Stimulated activated CD8-positive, alpha-beta memory T cell treated with anti-CD3 and anti-CD28 coated beads, Interleukin-12 subunit alpha, Interleukin-12 subunit beta, amount 100 ng/mL, for 24 hours (primary cell): ENCODE results near the gene AGPAT1.
A peak's percentile ranks its signal among the peaks of the same experiment; 100 is the strongest.
"Not testable (repeated sequence)": the region's sequence is repeated elsewhere in the genome, so short reads cannot be mapped to it uniquely, and the experiment has no call there.

Source experiments
- DNase-seq: peaks from one replicate; pipeline ENCODE4 v3.0.0-alpha.2; 2020; ENCODE audit errors: extremely low read depth

Gene AGPAT1

DNA sequence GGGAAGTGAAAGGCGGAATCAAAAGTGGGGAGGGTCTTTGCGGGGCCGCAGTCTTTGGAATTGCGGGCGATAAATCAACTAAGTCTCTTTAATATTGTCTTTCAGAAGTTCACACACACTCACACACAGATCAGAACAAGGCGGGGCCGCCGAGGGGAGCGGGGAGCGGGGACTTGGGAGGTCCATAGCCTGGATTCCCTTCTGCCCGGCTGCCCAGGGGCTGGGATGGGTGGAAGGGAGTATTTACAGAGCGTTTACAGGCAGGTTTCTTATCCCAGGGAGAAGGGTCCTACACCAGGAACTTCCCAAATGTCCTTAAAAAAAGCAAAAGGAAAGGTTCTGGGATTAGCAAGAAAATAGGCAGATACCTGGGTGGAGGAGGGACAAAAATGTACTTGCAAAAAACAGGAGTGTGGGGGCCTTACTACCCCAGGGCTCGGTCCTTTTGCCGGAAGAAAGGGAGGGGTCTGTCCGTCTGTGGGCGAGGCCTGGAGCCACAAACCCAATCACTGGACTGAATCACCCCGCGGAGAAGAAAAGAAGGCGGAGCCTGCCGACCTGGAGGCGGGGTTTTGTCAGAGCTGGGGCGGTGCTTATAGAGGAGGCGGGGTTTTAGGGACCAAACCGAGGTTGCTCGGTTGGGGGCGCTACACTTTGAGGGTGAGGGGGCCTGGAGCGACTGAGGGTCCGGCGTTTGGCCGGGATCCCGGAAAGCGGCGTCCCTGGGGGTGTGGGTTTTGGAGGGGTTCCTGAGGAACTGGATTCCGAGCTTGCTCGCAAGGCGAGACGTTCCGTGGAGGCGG is 27.4 kb downstream of the AGPAT1 start:
- no peak for DNase-seq

DNA sequence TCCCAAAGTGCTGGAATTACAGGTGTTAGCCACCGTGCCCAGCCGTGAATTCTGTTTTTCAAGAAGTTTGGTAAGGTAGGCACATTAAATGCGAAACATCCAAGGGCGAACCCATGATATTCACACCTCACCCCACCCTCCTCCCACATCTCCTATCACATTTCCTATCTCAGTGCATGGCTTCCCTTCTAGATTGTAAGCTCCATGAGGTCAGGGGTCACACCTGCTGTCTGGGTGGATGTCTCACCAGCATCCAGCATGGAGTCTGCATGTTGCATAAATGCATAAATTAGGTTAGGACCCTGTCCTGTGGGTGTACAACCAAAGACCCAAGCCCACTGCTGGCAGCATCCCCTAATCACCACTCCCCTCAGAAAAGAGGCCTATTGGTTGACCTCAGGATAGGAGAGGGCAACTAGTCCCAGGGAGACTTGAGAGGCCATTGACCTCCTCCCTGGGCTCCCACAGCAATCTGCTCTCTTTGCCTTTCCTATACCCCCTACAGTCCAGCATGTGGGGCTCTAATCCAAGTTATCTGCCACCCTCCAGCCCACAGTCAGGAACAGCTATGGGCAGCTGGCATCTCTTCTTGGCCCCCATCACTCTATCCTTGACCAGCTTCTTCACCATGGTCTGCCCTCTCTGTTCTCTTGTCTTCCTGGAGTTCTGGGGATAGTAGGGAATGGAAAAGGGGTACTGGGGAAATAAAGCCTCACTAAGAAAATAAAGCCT is 28.3 kb downstream of the AGPAT1 start:
- no peak for DNase-seq

DNA sequence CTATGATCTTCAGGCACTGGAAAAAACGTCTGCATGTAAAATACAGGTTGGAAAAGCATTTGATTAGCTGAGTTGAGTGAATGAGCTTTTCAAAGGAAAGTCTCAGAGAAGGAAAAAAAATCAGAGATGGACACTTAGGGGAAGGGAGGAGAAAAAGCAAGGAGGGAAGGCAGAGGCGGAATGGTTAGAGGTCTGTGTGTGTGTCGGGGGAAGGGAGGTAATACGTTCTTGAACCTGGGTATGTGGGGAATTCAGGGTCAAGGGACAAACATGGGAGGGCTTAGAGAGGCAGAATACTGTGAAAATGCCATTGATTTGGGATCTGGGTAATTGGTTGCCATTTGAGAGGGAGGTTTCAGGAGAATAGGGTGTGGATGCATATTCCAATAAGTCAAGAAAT is 29.2 kb downstream of the AGPAT1 start:
- no peak for DNase-seq

DNA sequence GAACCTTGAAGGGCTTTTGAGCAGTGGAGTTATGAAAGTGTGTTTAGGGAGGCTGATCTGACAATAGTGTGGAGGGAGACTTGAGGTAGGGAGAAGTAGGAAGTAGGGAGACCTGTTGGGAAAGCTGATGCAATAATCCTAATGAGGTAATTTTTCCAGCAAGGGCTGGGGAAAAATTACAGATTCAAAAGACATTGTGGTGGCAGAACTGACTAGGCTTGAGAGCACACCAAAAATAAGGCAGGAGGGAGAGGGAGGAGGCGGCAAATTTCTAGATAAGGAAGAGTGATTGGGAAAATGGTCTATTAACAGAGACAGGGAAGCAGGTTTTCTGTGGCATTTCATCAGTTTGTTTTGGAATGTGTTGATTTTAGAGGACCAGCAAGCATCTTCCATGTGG is 29.6 kb downstream of the AGPAT1 start:
- DNase-seq = no peak

DNA sequence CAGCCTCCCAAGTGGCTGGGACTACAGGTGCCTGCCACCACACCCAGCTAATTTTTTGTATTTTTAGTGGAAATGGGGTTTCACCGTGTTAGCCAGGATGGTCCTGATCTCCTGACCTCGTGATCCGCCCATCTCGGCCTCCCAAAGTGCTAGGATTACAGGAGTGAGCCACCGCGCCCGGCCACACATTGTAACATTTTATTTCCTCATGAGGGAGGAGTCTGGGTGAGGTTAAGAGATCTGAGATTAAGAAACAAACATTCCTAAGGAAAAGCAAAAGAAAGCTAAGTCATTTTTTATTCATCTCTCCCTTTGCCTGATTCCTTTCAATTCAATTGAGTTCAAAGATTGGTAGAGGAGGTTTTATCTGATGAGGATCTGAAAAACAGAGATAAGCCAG is 31.6 kb downstream of the AGPAT1 start:
- DNase-seq = not testable (repeated sequence)

DNA sequence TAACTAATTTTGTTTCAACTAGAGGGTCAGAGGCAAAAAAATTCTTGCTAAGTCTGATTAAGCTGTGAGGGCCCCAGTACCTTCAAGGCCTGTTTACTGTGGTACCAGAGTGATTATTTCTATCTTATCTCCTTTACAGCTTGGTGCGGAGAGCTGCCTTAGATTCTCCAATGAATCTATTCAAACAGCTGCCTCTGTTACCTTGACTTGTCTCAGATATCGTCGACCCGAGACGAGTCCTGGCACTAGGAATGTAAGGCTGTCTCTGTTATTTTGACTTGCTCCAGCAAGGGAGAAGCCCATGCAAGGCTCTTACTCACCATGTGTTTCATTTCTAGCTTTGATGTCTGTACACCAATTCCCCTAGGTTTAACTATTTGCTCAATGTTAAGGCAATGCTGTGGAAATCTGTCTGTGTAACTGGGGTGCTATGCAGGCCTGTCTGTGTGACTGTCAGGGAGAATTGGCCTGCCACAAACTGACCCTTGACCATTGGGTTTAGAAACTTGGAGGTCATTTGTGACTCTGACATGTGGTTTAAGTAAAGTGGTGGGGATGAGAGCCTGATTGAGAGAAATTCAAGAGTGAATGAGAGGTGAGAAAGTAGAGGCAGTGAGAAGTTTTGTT is 35.4 kb downstream of the AGPAT1 start:
- no peak for DNase-seq

DNA sequence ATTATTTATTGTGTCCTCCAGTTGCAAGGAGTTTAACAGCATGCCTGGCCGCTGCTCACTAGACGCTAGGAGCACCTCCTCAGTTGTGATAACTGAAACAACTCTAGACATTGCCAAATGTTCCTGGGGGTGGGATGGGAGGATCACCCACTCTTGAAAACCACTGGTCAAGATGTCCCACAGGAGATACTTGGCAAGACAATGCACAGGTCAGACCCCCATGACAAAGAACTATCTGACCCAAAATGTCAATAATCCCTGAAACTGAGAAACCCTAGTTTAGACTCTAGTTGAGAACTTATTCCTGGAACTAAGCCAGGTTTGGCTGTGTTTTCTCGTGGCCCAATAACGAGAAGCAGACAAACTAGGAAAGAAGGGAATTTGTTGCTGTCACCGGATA is 36.3 kb downstream of the AGPAT1 start:
- no peak for DNase-seq

DNA sequence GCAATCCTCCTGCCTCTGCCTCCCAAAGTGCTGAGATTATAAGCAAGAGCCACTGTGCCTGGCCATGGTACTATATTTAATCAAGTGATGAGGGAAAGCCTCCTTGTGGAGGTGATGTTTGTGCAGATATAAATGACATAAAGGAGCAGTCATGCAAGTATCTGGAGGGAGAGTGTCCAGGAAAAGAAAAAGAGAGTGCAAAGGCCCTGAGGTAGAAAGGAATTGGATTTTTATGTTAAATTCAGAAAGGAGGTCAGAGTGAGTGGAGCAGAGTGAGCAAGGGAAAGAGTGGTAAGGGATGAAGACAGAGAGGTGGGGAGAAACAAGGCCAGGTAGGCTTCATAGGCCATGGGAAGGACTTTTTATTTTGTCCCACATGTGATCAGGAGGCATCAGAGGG is 38.4 kb downstream of the AGPAT1 start:
- no peak for DNase-seq

DNA sequence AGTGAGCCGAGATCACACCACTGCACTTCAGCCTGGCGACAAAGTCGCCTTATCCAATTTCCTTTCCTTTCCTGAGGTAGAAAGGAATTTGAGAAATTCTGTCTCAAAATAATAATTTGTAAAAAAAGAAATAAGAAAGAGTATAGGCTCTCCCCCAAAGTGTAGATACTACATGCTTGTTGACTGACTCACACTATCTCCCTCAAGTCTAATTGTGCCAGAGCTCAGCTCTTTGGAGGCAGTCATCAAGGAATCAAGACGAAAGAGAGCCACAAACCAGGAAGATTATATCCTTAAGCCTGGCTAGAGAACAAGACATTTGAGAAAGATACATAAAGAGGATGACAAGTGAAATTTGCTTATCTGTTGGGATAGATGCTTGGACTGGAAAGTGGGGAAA is 42.1 kb downstream of the AGPAT1 start:
- no peak for DNase-seq

DNA sequence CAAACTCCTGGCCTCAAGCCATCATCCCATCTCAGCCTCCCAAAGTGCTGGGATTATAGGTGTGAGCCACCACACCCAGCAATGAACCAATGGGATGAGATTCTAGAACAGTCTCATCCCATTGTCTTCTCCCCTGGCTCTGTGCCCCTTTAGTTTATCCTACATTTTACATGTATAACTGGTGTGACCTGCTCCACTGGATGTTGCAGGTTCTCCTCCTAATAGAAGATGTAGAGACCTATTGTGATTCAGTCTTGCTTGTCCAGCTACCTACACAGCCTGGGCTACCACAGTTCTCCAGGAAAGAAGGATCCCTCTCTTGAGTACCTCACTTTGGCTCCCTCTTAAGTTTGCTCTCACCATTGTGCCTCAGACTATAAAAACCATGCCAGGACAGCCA is 43.8 kb downstream of the AGPAT1 start:
- DNase-seq = no peak

DNA sequence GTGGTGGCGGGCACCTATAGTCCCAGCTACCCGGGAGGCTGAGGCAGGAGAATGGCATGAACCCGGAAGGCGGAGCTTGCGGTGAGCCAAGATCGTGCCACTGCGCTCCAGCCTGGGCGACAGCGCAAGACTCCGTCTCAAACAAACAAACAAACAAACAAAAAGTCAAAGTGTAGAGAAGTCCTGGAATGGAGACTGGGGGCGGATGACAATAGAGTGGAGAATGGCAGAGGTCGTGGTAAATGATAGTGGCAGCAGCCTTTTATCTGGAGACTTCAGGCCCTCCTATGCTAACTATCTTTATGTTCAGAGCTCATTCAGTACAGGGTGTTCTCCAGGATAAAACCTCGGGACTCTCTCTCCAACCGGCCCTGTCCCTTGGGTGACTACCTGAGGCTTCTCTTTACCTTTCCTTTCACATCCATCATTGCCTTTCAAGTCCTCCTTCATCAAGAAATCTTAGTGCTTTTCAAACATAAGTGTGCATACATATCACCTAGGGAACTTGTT is 44.4 kb downstream of the AGPAT1 start:
- no peak for DNase-seq

DNA sequence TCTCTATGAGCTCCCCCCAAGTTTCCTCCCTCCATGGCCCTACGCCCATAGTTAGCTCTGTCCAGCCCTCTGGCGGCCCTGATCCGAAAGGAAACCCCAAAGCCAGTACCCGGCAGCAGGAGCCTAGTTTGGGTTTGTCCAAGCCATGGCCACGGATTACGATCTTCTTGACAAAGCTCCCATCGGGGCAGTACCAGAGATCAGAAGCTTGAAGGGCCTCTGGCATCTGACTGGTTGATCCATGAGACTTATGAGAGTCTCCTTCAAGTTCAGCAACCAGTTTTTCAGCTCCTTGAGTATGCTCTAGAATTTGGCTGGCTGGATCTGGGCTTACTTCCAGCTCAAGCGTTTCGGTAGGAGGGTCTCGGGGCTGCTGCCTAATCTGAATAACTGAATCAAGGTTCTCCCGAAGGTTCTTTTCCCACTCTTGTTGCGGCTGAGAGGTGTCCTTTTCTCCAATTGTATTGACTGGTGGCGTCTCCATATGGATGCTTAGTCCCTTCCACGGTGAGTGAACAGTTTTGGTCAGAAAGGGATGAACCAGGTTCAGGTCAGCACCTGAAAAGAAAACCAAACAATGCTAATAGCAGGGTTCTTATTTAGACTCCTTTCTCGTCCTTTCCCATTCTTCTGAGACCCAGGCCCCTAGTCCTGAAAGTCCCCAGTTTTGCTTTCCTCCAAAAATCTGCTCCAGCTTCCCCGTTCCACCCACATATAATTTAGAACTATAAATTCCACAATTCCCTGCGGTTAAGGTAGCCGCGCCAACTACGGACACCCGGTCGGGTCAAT is 46.4 kb downstream of the AGPAT1 start:
- DNase-seq = no peak

DNA sequence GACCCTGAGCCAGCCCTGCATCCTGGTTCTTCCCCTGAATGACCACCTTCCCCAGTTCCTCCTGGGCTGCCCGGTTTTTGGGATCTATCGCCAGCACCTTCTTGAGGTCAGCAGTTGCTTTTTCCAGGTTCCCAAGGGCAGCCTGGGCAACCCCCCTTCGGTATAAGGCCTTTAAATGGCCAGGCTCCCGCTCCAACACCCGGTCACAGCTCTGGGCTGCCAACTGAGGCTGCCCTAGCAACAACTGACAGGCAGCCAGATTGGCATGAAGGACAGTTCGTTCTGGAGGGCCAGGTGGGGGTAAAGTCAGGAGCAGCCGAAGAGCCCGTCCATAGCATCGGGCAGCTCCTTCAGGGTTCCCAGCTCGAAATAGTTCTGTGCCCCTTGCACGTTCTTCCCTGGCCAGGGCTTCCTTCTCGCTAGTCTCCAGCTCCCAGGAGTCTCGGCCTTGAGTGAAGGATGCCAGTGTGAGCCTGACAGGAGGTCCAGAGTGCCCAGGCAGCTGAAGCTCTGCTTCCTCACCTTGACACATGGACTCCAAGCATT is 47.1 kb downstream of the AGPAT1 start:
- no peak for DNase-seq

DNA sequence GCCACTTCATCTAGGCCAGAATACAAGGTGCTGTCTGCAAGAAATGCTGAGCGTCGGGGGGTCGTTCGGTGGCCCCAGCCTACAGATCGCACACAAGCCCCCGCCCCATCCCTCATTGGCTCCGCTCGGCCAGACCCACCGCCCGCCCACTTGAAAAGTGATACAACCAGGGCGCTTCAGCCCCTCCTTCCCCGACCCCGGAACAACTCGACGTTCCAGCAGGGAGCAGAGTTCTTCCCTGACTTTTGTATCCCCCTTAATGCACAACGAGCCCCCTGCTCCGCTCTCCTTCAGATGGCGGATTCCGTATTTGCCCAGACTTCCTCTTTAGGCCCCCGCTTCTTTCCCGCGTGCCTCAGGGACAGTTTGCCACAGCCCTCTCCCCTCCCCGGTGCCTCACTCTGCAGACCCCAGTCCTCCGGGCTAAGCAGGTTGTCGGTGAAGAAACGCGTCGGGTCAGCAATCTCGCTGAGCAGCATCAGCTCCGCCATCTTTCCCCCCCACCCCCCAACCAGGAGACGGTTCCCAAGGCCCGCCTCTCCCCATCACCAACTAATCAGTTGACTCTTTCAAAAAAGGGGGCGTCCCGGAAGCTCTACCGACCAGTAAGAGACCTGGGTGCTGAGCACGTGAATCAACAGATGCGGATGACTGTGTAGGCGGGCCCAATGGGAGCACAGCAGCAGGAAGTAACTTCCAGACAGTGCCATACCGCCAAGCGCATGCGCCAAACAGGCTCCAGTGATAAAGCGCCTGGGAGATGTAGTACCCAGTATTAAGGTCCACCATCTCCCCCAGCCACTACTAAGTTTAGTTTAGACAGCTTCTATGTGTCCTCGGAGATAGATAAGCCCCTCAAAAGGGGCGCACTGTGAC is 47.9 kb downstream of the AGPAT1 start, which contains the start of gene ATF6B:
Gene ATF6B (minus strand): TSS at position 530 of the 876 bp plus-strand sequence. CDS start 39 bp downstream, at position 491.
- DNase-seq = peak; percentile 97

DNA sequence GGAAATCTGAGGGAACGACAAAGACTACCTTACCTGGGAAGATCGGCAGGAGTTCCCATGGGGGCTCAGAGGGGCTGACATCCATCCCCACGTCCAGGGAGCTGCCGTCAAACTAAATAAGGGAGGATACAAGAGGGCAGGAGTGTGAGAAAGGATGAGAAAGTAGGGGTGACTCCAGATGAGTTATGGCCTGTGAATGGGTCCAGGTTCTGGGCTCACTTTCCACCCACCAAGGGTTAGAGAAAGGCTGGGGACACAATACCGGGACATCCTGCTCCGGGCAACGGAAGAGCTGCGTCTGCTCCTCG is 48.5 kb downstream of the AGPAT1 start:
- no peak for DNase-seq

DNA sequence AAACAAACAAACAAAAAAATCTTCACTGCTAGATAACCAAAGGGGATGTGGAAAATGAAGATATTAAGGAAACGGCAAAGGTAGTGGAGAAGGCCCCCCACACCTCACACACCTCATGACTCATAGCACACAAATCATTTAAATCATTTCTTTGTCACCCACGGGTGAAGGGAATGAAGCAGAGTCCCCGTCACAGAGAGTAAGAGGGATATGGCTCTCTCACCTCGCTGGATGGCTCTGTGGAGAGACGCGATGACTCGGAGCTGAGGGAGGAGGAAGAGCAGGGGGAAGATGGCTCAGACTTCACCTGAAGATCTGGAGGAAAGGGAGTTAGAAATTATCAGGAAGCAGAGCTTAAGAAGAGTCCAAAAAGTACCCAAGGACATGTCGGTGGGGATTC is 49.0 kb downstream of the AGPAT1 start:
- no peak for DNase-seq

DNA sequence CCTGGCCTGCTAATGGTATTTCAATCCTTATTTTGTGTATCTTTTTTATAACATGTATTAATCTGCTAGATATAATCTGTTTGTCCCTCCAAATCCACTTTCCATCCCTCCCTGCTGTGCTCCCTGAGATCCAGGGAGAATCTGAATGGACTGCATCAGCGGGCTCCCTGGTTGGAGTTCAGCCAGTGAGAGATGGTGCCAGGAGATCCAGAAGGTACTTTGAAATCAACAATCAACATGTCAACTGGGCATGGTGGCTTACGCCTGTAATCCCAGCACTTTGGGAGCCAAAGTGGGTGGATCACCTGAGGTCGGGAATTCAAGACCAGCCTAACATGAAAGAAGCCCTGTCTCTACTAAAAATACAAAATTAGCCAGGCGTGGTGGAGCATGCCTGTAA is 52.2 kb downstream of the AGPAT1 start:
- no peak for DNase-seq

DNA sequence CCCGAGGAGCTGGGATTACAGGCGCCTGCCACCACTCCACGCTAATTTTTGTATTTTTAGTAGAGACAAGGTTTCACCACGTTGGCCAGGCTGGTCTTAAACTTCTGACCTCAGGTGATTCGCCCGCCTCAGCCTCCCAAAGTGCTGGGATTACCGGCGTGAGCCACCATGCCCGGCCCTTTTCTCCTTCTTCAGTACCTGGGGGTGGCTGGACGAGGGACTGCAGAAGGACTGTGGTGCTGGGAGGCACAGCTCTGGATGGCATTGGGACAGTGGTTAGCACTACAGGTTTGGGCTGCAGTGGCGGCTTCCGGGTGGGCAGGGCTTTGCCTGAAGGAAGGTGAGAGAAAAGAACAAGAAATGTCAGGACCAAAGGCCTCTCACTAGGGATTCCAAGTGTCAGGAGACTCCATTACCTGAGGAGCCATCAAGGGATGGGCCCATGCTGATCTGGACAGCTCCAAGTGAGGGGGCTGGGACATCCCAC is 55.3 kb downstream of the AGPAT1 start:
- no peak for DNase-seq

DNA sequence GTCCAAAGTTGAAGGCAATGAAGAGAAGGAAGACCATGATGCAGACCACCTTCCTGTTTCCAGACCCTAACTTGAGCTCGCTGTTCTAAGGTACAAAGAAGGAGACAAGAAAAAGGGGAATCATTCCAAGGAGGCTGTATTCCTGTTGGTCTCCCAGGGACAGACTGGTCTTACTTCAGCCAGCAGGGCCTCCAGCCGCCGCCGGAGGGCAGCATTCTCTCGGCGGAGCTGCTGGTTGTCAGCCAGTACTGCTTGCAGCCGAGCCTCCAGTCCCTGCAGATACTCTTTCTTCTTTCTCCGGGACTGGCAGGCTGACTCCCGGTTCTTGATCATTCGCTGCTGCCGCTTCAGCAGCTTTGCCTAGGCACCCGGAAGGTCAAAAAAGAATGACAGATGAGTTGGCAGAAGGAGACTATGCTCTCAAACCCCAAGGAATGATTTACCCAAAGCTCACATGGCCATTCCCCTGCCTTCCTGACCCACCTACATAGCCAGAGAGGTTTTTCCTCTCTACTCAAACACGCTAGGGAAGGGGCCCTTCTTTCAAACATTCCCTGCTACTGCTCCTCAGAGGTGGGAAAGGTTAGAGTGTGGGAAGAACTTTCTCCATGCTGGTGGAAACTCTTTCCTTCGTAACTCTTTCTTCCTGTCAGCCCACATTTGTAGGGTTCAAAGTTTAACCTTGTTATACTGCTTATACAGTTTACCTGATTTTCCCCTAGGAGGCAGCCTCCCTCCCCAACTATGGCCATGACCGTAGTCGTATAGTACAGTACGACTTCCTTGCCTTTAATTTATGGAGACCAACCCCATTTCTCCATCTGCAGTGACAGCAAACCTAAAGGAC is 56.9 kb downstream of the AGPAT1 start:
- DNase-seq = peak; percentile 22
